Measurements from ENCODE around the gene CUX1.

Gene CUX1

GRCh38 chr7:102059524-102059923 lies 242.1 kb downstream of the CUX1 start (continued):
- TF ChIP-seq ZNF239 (tag by site-specific recombination; IDR thresholded peaks at IDR 0.05) (no peak), ZNF426 (tag by site-specific recombination; IDR thresholded peaks at IDR 0.05) (no peak), ZNF146 (tag by site-specific recombination; IDR thresholded peaks at IDR 0.05) (no peak), ZNF837 (tag by site-specific recombination; IDR thresholded peaks at IDR 0.05) (no peak), ZNF10 (tag by site-specific recombination; IDR thresholded peaks at IDR 0.05) (no peak), PRDM4 (tag by site-specific recombination; IDR thresholded peaks at IDR 0.05) (no peak)

DNA sequence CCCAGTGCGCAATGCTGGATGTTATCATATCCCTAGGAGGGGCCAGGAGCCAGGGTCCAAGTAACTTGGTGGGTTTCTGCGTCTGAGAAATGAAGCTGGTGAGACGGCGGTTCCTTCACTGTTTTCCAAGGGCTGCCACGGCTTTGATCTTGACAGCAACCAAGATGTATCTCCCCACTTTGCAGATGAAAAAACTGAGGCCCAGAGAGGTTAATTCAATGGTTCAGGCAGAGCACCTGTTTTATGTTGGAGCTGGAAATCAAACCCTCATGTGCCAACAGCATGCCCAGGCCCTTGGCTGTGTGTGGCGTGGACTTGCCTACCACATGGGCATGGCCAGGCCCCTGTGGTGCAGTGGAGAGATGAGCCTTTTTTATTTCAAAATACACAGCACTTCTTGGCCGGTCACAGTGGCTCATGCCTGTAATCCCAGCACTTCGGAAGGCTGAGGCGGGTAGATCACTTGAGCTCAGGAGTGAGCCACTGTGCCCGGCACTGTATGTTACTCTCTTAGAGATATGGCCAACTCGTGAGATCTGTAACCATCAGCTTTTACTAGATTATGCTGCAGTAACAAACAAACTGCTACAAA lies 244.0 kb downstream of the CUX1 start:
- ChIA-PET POLR2A (no interaction called here), CTCF (no interaction called here)
- no peaks in the 10 kb centered on the region for H3K36me3 ChIP-seq (ENCODE audit: control insufficient read depth in 2 of 2, insufficient read depth in 1 of 2, low read length in 2 of 2)
- TF ChIP-seq ZNF266 (tag by site-specific recombination; IDR thresholded peaks at IDR 0.05; ENCODE audit: low read depth), result no peak
- TF ChIP-seq PRDM2 (tag by site-specific recombination; IDR thresholded peaks at IDR 0.05; ENCODE audit: borderline replicate concordance), result no peak
- no peak for TF ChIP-seq ZNF544 (tag by site-specific recombination; IDR thresholded peaks at IDR 0.05)
- TF ChIP-seq ZNF23 (tag by site-specific recombination; IDR thresholded peaks at IDR 0.05; ENCODE audit: borderline replicate concordance), result no peak
- TF ChIP-seq, protein P1, sequence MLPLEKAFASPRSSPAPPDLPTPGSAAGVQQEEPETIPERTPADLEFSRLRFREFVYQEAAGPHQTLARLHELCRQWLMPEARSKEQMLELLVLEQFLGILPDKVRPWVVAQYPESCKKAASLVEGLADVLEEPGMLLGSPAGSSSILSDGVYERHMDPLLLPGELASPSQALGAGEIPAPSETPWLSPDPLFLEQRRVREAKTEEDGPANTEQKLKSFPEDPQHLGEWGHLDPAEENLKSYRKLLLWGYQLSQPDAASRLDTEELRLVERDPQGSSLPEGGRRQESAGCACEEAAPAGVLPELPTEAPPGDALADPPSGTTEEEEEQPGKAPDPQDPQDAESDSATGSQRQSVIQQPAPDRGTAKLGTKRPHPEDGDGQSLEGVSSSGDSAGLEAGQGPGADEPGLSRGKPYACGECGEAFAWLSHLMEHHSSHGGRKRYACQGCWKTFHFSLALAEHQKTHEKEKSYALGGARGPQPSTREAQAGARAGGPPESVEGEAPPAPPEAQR (tag by site-specific recombination; IDR thresholded peaks at IDR 0.05), result no peak
- no peak for TF ChIP-seq ZNF791 (tag by site-specific recombination; IDR thresholded peaks at IDR 0.05)
- TF ChIP-seq, protein P2, sequence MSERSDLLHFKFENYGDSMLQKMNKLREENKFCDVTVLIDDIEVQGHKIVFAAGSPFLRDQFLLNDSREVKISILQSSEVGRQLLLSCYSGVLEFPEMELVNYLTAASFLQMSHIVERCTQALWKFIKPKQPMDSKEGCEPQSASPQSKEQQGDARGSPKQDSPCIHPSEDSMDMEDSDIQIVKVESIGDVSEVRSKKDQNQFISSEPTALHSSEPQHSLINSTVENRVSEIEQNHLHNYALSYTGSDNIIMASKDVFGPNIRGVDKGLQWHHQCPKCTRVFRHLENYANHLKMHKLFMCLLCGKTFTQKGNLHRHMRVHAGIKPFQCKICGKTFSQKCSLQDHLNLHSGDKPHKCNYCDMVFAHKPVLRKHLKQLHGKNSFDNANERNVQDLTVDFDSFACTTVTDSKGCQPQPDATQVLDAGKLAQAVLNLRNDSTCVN (tag by site-specific recombination; optimal IDR thresholded peaks at IDR 0.05), result no peak
- no peak for TF ChIP-seq ZSCAN16 (tag by site-specific recombination; IDR thresholded peaks at IDR 0.05)
- no peak for TF ChIP-seq ZSCAN23 (tag by site-specific recombination; IDR thresholded peaks at IDR 0.05)
- no peak for TF ChIP-seq ZNF426 (tag by site-specific recombination; IDR thresholded peaks at IDR 0.05)
- TF ChIP-seq ZNF311 (tag by site-specific recombination; IDR thresholded peaks at IDR 0.05; ENCODE audit: borderline replicate concordance), result no peak
- TF ChIP-seq OVOL3 (tag by site-specific recombination; IDR thresholded peaks at IDR 0.05), result no peak
- no peak for TF ChIP-seq ZFP3 (tag by site-specific recombination; IDR thresholded peaks at IDR 0.05; ENCODE audit: low read depth)
- no peak for TF ChIP-seq HOXC10 (CRISPR knock-in tag; IDR thresholded peaks at IDR 0.05)
- TF ChIP-seq, protein P3, sequence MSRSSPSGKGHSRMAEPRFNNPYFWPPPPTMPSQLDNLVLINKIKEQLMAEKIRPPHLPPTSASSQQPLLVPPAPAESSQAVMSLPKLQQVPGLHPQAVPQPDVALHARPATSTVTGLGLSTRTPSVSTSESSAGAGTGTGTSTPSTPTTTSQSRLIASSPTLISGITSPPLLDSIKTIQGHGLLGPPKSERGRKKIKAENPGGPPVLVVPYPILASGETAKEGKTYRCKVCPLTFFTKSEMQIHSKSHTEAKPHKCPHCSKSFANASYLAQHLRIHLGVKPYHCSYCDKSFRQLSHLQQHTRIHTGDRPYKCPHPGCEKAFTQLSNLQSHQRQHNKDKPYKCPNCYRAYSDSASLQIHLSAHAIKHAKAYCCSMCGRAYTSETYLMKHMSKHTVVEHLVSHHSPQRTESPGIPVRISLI (tag by site-specific recombination; IDR thresholded peaks at IDR 0.05), result no peak
- no peak for TF ChIP-seq ZNF121 (tag by site-specific recombination; IDR thresholded peaks at IDR 0.05)
- no peak for TF ChIP-seq ZNF112 (tag by site-specific recombination; IDR thresholded peaks at IDR 0.05)
- TF ChIP-seq SP2 (tag by site-specific recombination; IDR thresholded peaks at IDR 0.05), result no peak
- no peak for TF ChIP-seq ZNF580 (tag by site-specific recombination; IDR thresholded peaks at IDR 0.05)
- no peak for TF ChIP-seq ZNF140 (tag by site-specific recombination; IDR thresholded peaks at IDR 0.05)
- H3K9me3 ChIP-seq (ENCODE audit: control insufficient read depth, insufficient read depth, low read depth, low read length), result no peaks in the 10 kb centered on the region
- no peaks in the 10 kb centered on the region for H3K4me1 ChIP-seq (ENCODE audit: control insufficient read depth, insufficient read depth, low read length)
- no peak overlapping the region for H3K4me3 ChIP-seq (ENCODE audit: low read depth, low read length)
- H3K27ac ChIP-seq (ENCODE audit: extremely low read depth, low read depth, low read length), result no peak overlapping the region
